CD4-positive, alpha-beta memory T cell (primary cell): ENCODE data around the gene RNF220. TPM values are rescaled to one million over a fixed set of nuclear protein-coding genes. Genes with fewer than 3 reads are reported as not detected.

Source experiments
- CTCF ChIA-PET: fragments of 350-600 bp; sonication (Branson Sonifier 250); formaldehyde crosslinking; loops from one replicate; lab custom pipeline; 2021; ENCODE audit warnings: inconsistent platforms; ENCODE audit not compliant: partially characterized antibody; lab: Charles Lee
- POLR2A ChIA-PET: fragments of 350-600 bp; sonication (Branson Sonifier 250); formaldehyde crosslinking; loops from one replicate; lab custom pipeline; 2021; ENCODE audit not compliant: partially characterized antibody; lab: Charles Lee
- DNase-seq, 5 donors: peaks; one replicate each; pipeline versions ENCODE4 v3.0.0 to v3.0.0-alpha.2; 2020 to 2022; ENCODE audit warnings: mixed read lengths in 1 of 5
- H3K27ac ChIP-seq: one replicate; pipeline ENCODE4 v1.7.0; 2013; ENCODE audit warnings: low read depth, low read length
- H3K27me3 ChIP-seq: 2 replicates; pipeline ENCODE4 v1.7.0; 2013; ENCODE audit warnings: mild to moderate bottlenecking, low read length, moderate library complexity; ENCODE audit not compliant: insufficient read depth
- H3K36me3 ChIP-seq: 2 replicates; pipeline ENCODE4 v1.7.0; 2013; ENCODE audit warnings: mild to moderate bottlenecking, low read length, moderate library complexity; ENCODE audit not compliant: insufficient read depth
- H3K4me1 ChIP-seq: 2 replicates; pipeline ENCODE4 v1.7.0; 2013; ENCODE audit warnings: mild to moderate bottlenecking, low read length, moderate library complexity; ENCODE audit not compliant: insufficient read depth
- H3K4me3 ChIP-seq, 2 donors: one replicate each; pipeline ENCODE4 v1.7.0; 2013; ENCODE audit warnings: low read length in 2 of 2, mild to moderate bottlenecking in 1 of 2
- H3K9me3 ChIP-seq, 2 donors: one replicate each; pipeline ENCODE4 v1.7.0; 2013; ENCODE audit warnings: low read length in 2 of 2, control low read depth in 1 of 2; ENCODE audit not compliant: control insufficient read depth in 1 of 2
- H3K27ac Mint-ChIP-seq, 7 donors: one replicate each; pipeline ENCODE4 v1.8.0; 2020 to 2021; ENCODE audit warnings: mixed read lengths in 7 of 7, mild to moderate bottlenecking in 6 of 7, inconsistent platforms in 3 of 7, moderate library complexity in 3 of 7
- H3K27me3 Mint-ChIP-seq, 2 donors: one replicate each; pipeline ENCODE4 v1.8.0; 2020 to 2021; ENCODE audit warnings: mixed read lengths in 2 of 2
- H3K36me3 Mint-ChIP-seq, 2 donors: one replicate each; pipeline ENCODE4 v1.8.0; 2020 to 2021; ENCODE audit warnings: mixed read lengths in 2 of 2, inconsistent platforms in 1 of 2, mild to moderate bottlenecking in 1 of 2
- H3K4me1 Mint-ChIP-seq, 4 donors: one replicate each; pipeline ENCODE4 v1.8.0; 2020 to 2021; ENCODE audit warnings: mixed read lengths in 4 of 4, mild to moderate bottlenecking in 1 of 4
- H3K4me3 Mint-ChIP-seq, 8 donors: one replicate each; pipeline ENCODE4 v1.8.0; 2020 to 2021; ENCODE audit warnings: mixed read lengths in 8 of 8, mild to moderate bottlenecking in 7 of 8, moderate library complexity in 6 of 8, inconsistent platforms in 3 of 8
- H3K9me3 Mint-ChIP-seq, 8 donors: one replicate each; pipeline ENCODE4 v1.8.0; 2020 to 2021; ENCODE audit warnings: mixed read lengths in 8 of 8, mild to moderate bottlenecking in 5 of 8, inconsistent platforms in 3 of 8, moderate library complexity in 1 of 8
- intact Hi-C: fragments of 100-400 bp; cut with micrococcal nuclease; formaldehyde crosslinking; loops from one replicate; pipeline ENCODE4 v1.15.1; 2023
- polyA plus RNA-seq, 2 donors: library from polyadenylated mRNA; unstranded; fragments of 300-500 nt; fragmentation: Illumina TruSeq; gene quantifications; one replicate each; pipeline ENCODE4 v1.2.3, GENCODE V29; 2021
- total RNA-seq, 2 experiments: library from RNA; stranded (reverse); gene quantifications; one replicate each; pipeline ENCODE4 v1.2.3, GENCODE V29; 2021

RNF220 gene
- total and polyA plus RNA-seq, 4 experiments from 2014 or later = 74.7 to 125 (median 111) TPM

GRCh38 chr1:44437107-44437716 lies 32.2 kb downstream of the RNF220 start:
- intact Hi-C loops = no loop called here
- no peak for DNase-seq
- H3K9me3 Mint-ChIP-seq = no peaks in the 10 kb centered on the region
- ChIA-PET POLR2A (no interaction called here), CTCF (no interaction called here)
- Histone ChIP-seq H3K27me3 (no peaks in the 10 kb centered on the region), H3K9me3 (no peaks in the 10 kb centered on the region), H3K36me3 (no peaks in the 10 kb centered on the region), H3K4me1 (no peaks in the 10 kb centered on the region), H3K4me3 (no peak overlapping the region), H3K27ac (no peak overlapping the region)
- H3K36me3 Mint-ChIP-seq = no peaks in the 10 kb centered on the region
- no peak overlapping the region for H3K27ac Mint-ChIP-seq
- H3K27me3 Mint-ChIP-seq = peaks cover 11 to 16% of the 10 kb centered on the region in 2 donors
- no peaks in the 10 kb centered on the region for H3K4me1 Mint-ChIP-seq
- H3K4me3 Mint-ChIP-seq = no peak overlapping the region

GRCh38 chr1:44442791-44443190 lies 37.7 kb downstream of the RNF220 start:
- Histone ChIP-seq H3K36me3 (no peaks in the 10 kb centered on the region), H3K4me1 (no peaks in the 10 kb centered on the region), H3K4me3 (no peak overlapping the region), H3K27me3 (no peaks in the 10 kb centered on the region), H3K9me3 (no peaks in the 10 kb centered on the region), H3K27ac (no peak overlapping the region)
- Mint-ChIP-seq H3K4me3 (no peak overlapping the region), H3K36me3 (no peaks in the 10 kb centered on the region), H3K27ac (no peak overlapping the region), H3K27me3 (peaks cover 8 to 13% of the 10 kb centered on the region in 2 donors), H3K9me3 (no peaks in the 10 kb centered on the region), H3K4me1 (no peaks in the 10 kb centered on the region)
- POLR2A ChIA-PET = no interaction called here
- CTCF ChIA-PET = no interaction called here
- no peak for DNase-seq
- intact Hi-C loops = no loop called here

GRCh38 chr1:44447051-44447810 lies 42.2 kb downstream of the RNF220 start:
- Histone ChIP-seq H3K27me3 (no peaks in the 10 kb centered on the region), H3K9me3 (no peaks in the 10 kb centered on the region), H3K4me3 (no peak overlapping the region), H3K27ac (no peak overlapping the region), H3K4me1 (no peaks in the 10 kb centered on the region), H3K36me3 (no peaks in the 10 kb centered on the region)
- intact Hi-C loops = no loop called here
- H3K27me3 Mint-ChIP-seq = peaks cover 13% of the 10 kb centered on the region in 2 donors
- POLR2A ChIA-PET = no interaction called here
- no peak overlapping the region for H3K4me3 Mint-ChIP-seq
- H3K9me3 Mint-ChIP-seq = no peaks in the 10 kb centered on the region
- no peaks in the 10 kb centered on the region for H3K4me1 Mint-ChIP-seq
- H3K27ac Mint-ChIP-seq = no peak overlapping the region
- DNase-seq = no peak
- no peaks in the 10 kb centered on the region for H3K36me3 Mint-ChIP-seq
- CTCF ChIA-PET = no interaction called here

- no peak for DNase-seq
- intact Hi-C loops = no loop called here
- Mint-ChIP-seq H3K9me3 (peaks cover 0 to 18% (median 9%) of the 10 kb centered on the region in 8 donors), H3K4me3 (no peak overlapping the region), H3K27me3 (peaks cover 28 to 37% of the 10 kb centered on the region in 2 donors), H3K4me1 (no peaks in the 10 kb centered on the region), H3K36me3 (no peaks in the 10 kb centered on the region), H3K27ac (no peak overlapping the region)
- Histone ChIP-seq H3K9me3 (no peaks in the 10 kb centered on the region), H3K4me3 (no peak overlapping the region), H3K27ac (no peak overlapping the region), H3K36me3 (no peaks in the 10 kb centered on the region), H3K4me1 (no peaks in the 10 kb centered on the region), H3K27me3 (no peaks in the 10 kb centered on the region)
- POLR2A ChIA-PET = no interaction called here
- CTCF ChIA-PET = no interaction called here
Measured at GRCh38 chr1:44453798-44454349, 48.8 kb downstream of the RNF220 start.

- peaks cover 31 to 41% of the 10 kb centered on the region in 2 donors for H3K27me3 Mint-ChIP-seq
- H3K27ac ChIP-seq = no peak overlapping the region
- H3K36me3 Mint-ChIP-seq = no peaks in the 10 kb centered on the region
- H3K36me3 ChIP-seq = no peaks in the 10 kb centered on the region
- CTCF ChIA-PET = no interaction called here
- no peak for DNase-seq
- no peaks in the 10 kb centered on the region for H3K4me1 ChIP-seq
- no peaks in the 10 kb centered on the region for H3K4me1 Mint-ChIP-seq
- peaks cover 0 to 18% (median 9%) of the 10 kb centered on the region in 8 donors for H3K9me3 Mint-ChIP-seq
- no peak overlapping the region for H3K27ac Mint-ChIP-seq
- intact Hi-C loops = no loop called here
- POLR2A ChIA-PET = no interaction called here
- H3K9me3 ChIP-seq = no peaks in the 10 kb centered on the region
- H3K4me3 ChIP-seq = no peak overlapping the region
- no peak overlapping the region for H3K4me3 Mint-ChIP-seq
- H3K27me3 ChIP-seq = no peaks in the 10 kb centered on the region
Measured at GRCh38 chr1:44454704-44455103, 49.6 kb downstream of the RNF220 start.

- no peak overlapping the region for H3K27ac Mint-ChIP-seq
- H3K4me1 ChIP-seq = no peaks in the 10 kb centered on the region
- ChIA-PET POLR2A (no interaction called here), CTCF (no interaction called here)
- H3K9me3 Mint-ChIP-seq = peaks cover 0 to 10% (median 5%) of the 10 kb centered on the region in 8 donors
- no peaks in the 10 kb centered on the region for H3K4me1 Mint-ChIP-seq
- peaks cover 36 to 42% of the 10 kb centered on the region in 2 donors for H3K27me3 Mint-ChIP-seq
- H3K36me3 Mint-ChIP-seq = no peaks in the 10 kb centered on the region
- DNase-seq = no peak
- H3K9me3 ChIP-seq = no peaks in the 10 kb centered on the region
- H3K4me3 ChIP-seq = no peak overlapping the region
- no peak overlapping the region for H3K27ac ChIP-seq
- no peaks in the 10 kb centered on the region for H3K36me3 ChIP-seq
- no peaks in the 10 kb centered on the region for H3K27me3 ChIP-seq
- H3K4me3 Mint-ChIP-seq = no peak overlapping the region
- intact Hi-C loops = no loop called here
Measured at GRCh38 chr1:44460107-44460882, 55.2 kb downstream of the RNF220 start.

- peaks cover 19 to 30% of the 10 kb centered on the region in 2 donors for H3K27me3 Mint-ChIP-seq
- H3K27me3 ChIP-seq = peaks cover 2% of the 10 kb centered on the region
- no peaks in the 10 kb centered on the region for H3K9me3 ChIP-seq
- DNase-seq = no peak
- ChIA-PET POLR2A (no interaction called here), CTCF (no interaction called here)
- H3K36me3 ChIP-seq = no peaks in the 10 kb centered on the region
- H3K4me1 Mint-ChIP-seq = no peaks in the 10 kb centered on the region
- H3K4me1 ChIP-seq = no peaks in the 10 kb centered on the region
- no peaks in the 10 kb centered on the region for H3K36me3 Mint-ChIP-seq
- no peak overlapping the region for H3K27ac ChIP-seq
- no peak overlapping the region for H3K4me3 Mint-ChIP-seq
- intact Hi-C loops = no loop called here
- H3K27ac Mint-ChIP-seq = no peak overlapping the region
- H3K4me3 ChIP-seq = no peak overlapping the region
- H3K9me3 Mint-ChIP-seq = peaks cover 0 to 10% (median 4%) of the 10 kb centered on the region in 8 donors
Measured at GRCh38 chr1:44464361-44464760, 59.3 kb downstream of the RNF220 start.
